GM13977 (cell line): ENCODE measurements around the gene HS3ST1.

ENCODE experiments used
- DNase-seq: peaks from one replicate; pipeline ENCODE4 v3.0.0; 2012; ENCODE audit warnings: low spot score
- in situ Hi-C: fragments of 300-500 bp; cut with MboI; formaldehyde crosslinking; loops from one replicate; pipeline ENCODE4 v1.12.0; 2022; ENCODE audit warnings: low sequenced_read_pairs, low pct_unique_long_range_greater_than_20kb, mixed read lengths, inconsistent platforms; ENCODE audit not compliant: unreplicated experiment
- TF ChIP-seq, protein P1 (sequence below): IDR thresholded peaks from 2 replicates; pipeline ENCODE4 v1.5.1; 2012; ENCODE audit warnings: mild to moderate bottlenecking, control low read depth; ENCODE audit not compliant: insufficient read depth; ENCODE audit errors: extremely low read depth, missing control alignments

HS3ST1 gene

DNA sequence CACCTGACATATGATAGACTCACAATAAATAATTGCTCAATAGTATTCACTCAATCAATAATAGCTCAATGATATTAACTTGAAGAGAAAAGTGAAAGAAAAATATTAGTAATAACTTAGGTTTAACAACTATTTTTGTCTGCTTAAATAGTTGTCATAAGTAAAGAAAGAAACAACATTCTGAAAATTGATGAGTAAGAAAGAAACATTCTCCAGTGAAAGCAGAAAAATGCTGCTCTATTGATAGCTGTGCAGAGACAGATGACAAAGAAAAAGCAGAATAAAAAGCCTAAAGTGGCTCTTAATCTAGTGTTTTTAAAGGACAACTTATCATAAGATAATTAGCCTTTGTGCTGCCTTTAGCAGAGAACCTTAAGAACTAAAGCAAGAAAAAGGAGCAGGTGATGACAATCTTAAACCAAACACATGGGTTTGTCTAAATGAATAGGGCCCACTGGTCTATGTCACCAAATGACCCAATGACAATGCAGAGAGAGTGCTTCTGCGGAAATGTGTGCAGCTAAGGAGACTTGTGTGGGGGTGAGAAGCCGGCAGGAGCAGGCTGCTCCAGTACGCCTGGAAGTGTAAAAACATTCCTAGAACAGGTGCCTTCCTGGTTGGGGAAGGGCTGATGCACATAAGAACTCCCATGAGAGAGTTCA lies 13.2 kb downstream of the HS3ST1 start:
- no peak for DNase-seq
- in situ Hi-C loops, result loop anchor here (25.0 kb wide), 1 partner anchor 678 kb away; no protein-coding TSS in a partner anchor
- TF ChIP-seq, protein P1, sequence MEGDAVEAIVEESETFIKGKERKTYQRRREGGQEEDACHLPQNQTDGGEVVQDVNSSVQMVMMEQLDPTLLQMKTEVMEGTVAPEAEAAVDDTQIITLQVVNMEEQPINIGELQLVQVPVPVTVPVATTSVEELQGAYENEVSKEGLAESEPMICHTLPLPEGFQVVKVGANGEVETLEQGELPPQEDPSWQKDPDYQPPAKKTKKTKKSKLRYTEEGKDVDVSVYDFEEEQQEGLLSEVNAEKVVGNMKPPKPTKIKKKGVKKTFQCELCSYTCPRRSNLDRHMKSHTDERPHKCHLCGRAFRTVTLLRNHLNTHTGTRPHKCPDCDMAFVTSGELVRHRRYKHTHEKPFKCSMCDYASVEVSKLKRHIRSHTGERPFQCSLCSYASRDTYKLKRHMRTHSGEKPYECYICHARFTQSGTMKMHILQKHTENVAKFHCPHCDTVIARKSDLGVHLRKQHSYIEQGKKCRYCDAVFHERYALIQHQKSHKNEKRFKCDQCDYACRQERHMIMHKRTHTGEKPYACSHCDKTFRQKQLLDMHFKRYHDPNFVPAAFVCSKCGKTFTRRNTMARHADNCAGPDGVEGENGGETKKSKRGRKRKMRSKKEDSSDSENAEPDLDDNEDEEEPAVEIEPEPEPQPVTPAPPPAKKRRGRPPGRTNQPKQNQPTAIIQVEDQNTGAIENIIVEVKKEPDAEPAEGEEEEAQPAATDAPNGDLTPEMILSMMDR, result no peak

DNA sequence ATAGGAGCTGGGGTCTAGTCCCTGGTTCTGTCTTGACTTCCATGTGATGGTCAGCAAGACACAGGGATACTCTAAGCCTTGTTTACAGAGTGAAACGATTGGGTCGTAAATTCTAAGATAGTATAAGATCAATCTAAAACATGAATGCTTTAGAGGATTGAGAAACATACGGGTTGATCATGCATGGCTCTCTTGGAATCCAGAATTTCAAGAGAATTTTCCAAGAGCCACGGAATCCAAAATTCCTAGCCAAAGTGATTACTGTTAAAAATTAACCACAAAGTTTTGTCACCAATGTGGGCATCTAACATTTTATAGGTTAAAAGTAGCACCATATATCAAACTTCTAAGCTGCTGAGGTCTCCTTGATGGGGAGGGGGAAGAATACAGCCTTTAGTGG lies 16.5 kb downstream of the HS3ST1 start:
- TF ChIP-seq, protein P1, result no peak
- in situ Hi-C loops, result loop anchor here (25.0 kb wide), 1 partner anchor 675 kb away; no protein-coding TSS in a partner anchor
- no peak for DNase-seq

DNA sequence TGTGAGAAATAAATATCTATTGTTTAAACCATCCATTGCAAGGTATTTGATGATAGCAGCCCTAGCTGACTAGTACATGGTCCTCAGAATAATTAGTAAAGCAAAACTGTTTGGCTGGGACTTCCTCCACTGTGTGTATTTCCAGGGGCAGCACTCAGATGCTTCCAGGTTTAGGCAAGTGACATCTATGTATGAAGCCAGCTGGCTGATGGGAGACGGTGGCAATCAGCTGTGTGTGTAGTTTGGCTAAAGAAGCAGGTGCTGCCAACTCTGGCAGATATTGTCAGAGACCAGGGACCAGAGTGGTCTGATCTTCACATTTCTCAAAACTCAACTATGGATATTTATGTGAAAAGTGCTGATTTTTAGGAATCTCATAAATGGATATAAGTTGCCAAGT lies 19.1 kb downstream of the HS3ST1 start:
- in situ Hi-C loops, result loop anchor here (25.0 kb wide), 1 partner anchor 672 kb away; no protein-coding TSS in a partner anchor
- TF ChIP-seq, protein P1, result no peak
- no peak for DNase-seq

DNA sequence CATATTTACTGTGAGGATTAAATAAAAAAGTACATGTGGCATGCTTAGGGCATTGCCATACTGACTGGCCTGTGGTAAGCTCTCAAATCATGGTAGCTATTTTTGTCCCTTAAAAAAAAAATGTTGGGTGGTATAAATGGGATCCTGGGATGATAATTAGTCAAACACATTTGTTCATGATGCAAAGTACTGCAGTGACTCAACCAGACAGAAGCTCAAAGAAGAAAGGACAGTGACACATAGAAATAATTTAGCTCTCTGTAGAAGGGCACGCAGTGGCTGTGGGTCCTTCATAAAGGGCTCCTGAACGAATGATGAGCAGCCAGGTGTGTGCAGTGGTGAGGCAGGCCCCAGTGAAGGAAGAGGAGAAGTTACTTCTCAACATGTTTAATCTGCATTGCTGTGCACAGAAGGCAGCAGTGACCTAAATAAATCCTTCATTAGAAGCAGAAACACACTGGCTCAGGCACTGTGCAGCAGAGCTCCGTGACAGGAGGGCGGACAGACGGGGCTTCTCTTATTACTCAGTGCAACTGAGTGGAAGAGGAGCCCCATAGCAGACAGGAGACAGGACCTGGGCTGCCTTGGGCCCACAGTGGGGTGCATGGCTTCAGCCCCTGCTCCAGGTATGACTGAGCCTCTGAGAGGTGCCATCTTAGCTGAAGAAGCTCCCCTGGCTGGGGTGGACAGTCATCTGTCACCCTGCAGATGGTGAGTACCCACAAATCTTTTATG lies 20.3 kb downstream of the HS3ST1 start:
- TF ChIP-seq, protein P1, result no peak
- DNase-seq, result no peak
- in situ Hi-C loops, result loop anchor here (25.0 kb wide), 1 partner anchor 671 kb away; no protein-coding TSS in a partner anchor

DNA sequence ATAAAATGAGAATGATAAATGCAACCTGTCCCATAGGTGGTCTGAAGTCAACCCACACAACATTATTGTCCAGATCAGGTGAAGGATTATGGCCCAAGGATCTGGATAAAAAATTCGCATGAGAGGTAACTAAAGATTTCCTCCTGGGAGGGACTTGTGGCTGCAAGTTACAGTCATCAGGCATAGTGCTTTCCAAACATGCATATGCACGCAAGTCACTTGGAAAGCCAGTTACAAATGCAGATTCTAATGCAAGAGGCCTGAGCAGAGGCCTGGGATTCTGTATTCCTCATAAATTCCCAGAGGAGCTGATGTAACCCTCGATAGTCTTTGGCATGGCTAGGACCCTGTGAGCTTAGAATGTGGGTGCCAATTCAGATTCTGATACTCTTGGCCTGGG lies 21.1 kb downstream of the HS3ST1 start:
- TF ChIP-seq, protein P1, result no peak
- in situ Hi-C loops, result loop anchor here (25.0 kb wide), 1 partner anchor 670 kb away; no protein-coding TSS in a partner anchor
- no peak for DNase-seq

DNA sequence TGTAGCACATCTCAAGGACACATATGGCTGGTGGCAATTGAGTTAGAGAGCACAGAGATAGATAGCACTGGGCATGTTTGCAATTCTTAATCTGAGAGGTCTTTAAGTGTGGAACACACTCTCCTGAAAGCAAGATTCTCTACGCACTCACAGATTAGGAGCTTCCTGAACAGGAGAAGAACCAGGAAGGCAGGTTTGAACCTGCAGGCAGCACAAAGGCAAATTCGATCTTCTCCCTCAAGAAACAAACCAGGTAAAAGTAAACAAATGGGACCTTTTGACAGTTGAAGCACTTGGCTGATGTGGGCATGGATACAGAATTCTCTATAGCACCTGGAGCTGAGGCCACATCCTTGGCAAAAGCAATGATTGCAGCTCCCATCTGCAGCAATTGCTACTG lies 24.3 kb downstream of the HS3ST1 start:
- in situ Hi-C loops, result loop anchor here (25.0 kb wide), 1 partner anchor 667 kb away; no protein-coding TSS in a partner anchor
- TF ChIP-seq, protein P1, result no peak
- no peak for DNase-seq
